Upper lobe of left lung (tissue), 4 donors: Measurements from ENCODE around the gene ZNF407.

Experiments
- CTCF ChIP-seq, 6 experiments: fragments of 450-650 bp in 4 of 6; fragments of 200-600 bp in 2 of 6; sonication (generic) in 2 of 6; IDR thresholded peaks; one replicate each; pipeline ENCODE4 v1.5.1; 2016 to 2019; ENCODE audit warnings: antibody characterized with exemption in 6 of 6
- POLR2A ChIP-seq, 4 donors: fragments of 450-650 bp; IDR thresholded peaks; one replicate each; pipeline ENCODE4 v1.5.1; 2016 to 2017; ENCODE audit warnings: antibody characterized with exemption in 4 of 4, mild to moderate bottlenecking in 2 of 4
- POLR2AphosphoS5 ChIP-seq, 2 donors: sonication (generic); formaldehyde crosslinking; IDR thresholded peaks; one replicate each; pipeline ENCODE4 v1.5.1; 2017; ENCODE audit warnings: antibody characterized with exemption in 2 of 2

- TF ChIP-seq CTCF (IDR thresholded peaks at IDR 0.05) = no peak
- no peak for TF ChIP-seq POLR2A (IDR thresholded peaks at IDR 0.05)
- TF ChIP-seq POLR2AphosphoS5 (IDR thresholded peaks at IDR 0.05) = no peak
These were observed 63.3 kb downstream of the ZNF407 start for GRCh38 chr18:74661008-74661407.
